ENCODE measurements around the gene CDKN2C. TPM values are rescaled to one million over a fixed set of nuclear protein-coding genes. Genes with fewer than 3 reads are reported as not detected.

The CDKN2C gene
- total RNA-seq, 1 experiment from 2014 or later = 9.4 TPM

- Histone ChIP-seq H3K4me1 (ENCODE audit: control insufficient read depth in 1 of 2, insufficient read depth in 2 of 2, low read length in 2 of 2) (peaks cover 6 to 13% of the 10 kb centered on the region in 2 experiments; a peak in 3 of 4 replicates), H3K9me3 (ENCODE audit: control insufficient read depth in 1 of 2, insufficient read depth in 1 of 2, low read depth in 1 of 2, low read length in 2 of 2) (no peaks in the 10 kb centered on the region), H3K4me3 (replicated peaks in 1 of 2; ENCODE audit: low read depth in 1 of 2, low read length in 2 of 2) (no peak overlapping the region), H3K27ac (ENCODE audit: low read depth, low read length) (no peak overlapping the region), H2AFZ (ENCODE audit: low read depth, low read length, poor library complexity, severe bottlenecking) (peak overlapping the region; percentile 1), H3K79me2 (ENCODE audit: insufficient read depth, low read length) (no peaks in the 10 kb centered on the region), H4K20me1 (ENCODE audit: insufficient read depth) (no peaks in the 10 kb centered on the region), H3K9me2 (ENCODE audit: insufficient read depth) (no peaks in the 10 kb centered on the region), H3K4me2 (ENCODE audit: low read length) (no peak overlapping the region), H3K9ac (ENCODE audit: low read length) (no peak overlapping the region), H3K36me3 (ENCODE audit: control insufficient read depth in 1 of 2, insufficient read depth in 2 of 2, low read length in 2 of 2) (no peaks in the 10 kb centered on the region), H3K27me3 (ENCODE audit: insufficient read depth, low read length) (no peaks in the 10 kb centered on the region)
- RAD21 ChIA-PET (ENCODE audit: low non-redundant PET in 1 of 2, low total read pairs in 2 of 2, uncharacterized antibody in 2 of 2, unreplicated experiment in 2 of 2) = no interaction called here
- POLR2A ChIA-PET = interaction anchor here (0.6 kb wide), 1 partner anchor 156 kb away, joined by 3 read pairs; no protein-coding TSS in a partner anchor
- ATAC-seq (no peak), DNase-seq (ENCODE audit: low read depth, low spot score) (no peak)
- TF ChIP-seq MAX (IDR thresholded peaks at IDR 0.05) (no peak), CTCF (IDR thresholded peaks at IDR 0.05 in 2 of 3, conservative IDR thresholded peaks at IDR 0.05 in 1 of 3; ENCODE audit: borderline replicate concordance in 1 of 3, insufficient read depth in 1 of 3, low read depth in 2 of 3, low read length in 2 of 3) (no peak), POLR2A (IDR thresholded peaks at IDR 0.05; ENCODE audit: borderline replicate concordance, extremely low read depth, insufficient read depth, insufficient read length) (no peak), SRF (IDR thresholded peaks at IDR 0.05; ENCODE audit: low read depth) (no peak), ZFX (IDR thresholded peaks at IDR 0.05) (no peak), ATF3 (IDR thresholded peaks at IDR 0.05) (no peak), RAD21 (IDR thresholded peaks at IDR 0.05; ENCODE audit: low read depth) (no peak), ELF1 (IDR thresholded peaks at IDR 0.05; ENCODE audit: borderline replicate concordance, low read depth) (no peak), FOSL1 (IDR thresholded peaks at IDR 0.05; ENCODE audit: low read depth) (no peak), REST (IDR thresholded peaks at IDR 0.05; ENCODE audit: low read depth) (no peak), JUND (IDR thresholded peaks at IDR 0.05) (no peak), CBX3 (IDR thresholded peaks at IDR 0.05; ENCODE audit: low read depth) (no peak), EZH2 (IDR thresholded peaks at IDR 0.05) (no peak), CEBPB (IDR thresholded peaks at IDR 0.05; ENCODE audit: low read depth) (no peak), TCF7L2 (IDR thresholded peaks at IDR 0.05; ENCODE audit: borderline replicate concordance, extremely low read depth, insufficient read depth, insufficient read length) (no peak), SIN3A (IDR thresholded peaks at IDR 0.05; ENCODE audit: low read depth) (no peak), SP1 (IDR thresholded peaks at IDR 0.05; ENCODE audit: low read depth) (no peak), EGR1 (IDR thresholded peaks at IDR 0.05; ENCODE audit: low read depth) (no peak), ZNF274 (IDR thresholded peaks at IDR 0.05; ENCODE audit: low read depth, low read length) (no peak)
- TF ChIP-seq, protein P1, sequence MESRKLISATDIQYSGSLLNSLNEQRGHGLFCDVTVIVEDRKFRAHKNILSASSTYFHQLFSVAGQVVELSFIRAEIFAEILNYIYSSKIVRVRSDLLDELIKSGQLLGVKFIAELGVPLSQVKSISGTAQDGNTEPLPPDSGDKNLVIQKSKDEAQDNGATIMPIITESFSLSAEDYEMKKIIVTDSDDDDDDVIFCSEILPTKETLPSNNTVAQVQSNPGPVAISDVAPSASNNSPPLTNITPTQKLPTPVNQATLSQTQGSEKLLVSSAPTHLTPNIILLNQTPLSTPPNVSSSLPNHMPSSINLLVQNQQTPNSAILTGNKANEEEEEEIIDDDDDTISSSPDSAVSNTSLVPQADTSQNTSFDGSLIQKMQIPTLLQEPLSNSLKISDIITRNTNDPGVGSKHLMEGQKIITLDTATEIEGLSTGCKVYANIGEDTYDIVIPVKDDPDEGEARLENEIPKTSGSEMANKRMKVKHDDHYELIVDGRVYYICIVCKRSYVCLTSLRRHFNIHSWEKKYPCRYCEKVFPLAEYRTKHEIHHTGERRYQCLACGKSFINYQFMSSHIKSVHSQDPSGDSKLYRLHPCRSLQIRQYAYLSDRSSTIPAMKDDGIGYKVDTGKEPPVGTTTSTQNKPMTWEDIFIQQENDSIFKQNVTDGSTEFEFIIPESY (IDR thresholded peaks at IDR 0.05; ENCODE audit: extremely low read depth, insufficient replicate concordance, low read length) = no peak
- intact Hi-C loops (cut with micrococcal nuclease) = no loop called here
- CTCF ChIA-PET = no interaction called here
- no TSS peak for BruUV-seq (replicated peaks)
These were observed 12.6 kb downstream of the CDKN2C start for GRCh38 chr1:50982611-50983010.

Measured in HCT116 (cell line).